A673 (cell line): Measurements from ENCODE around the gene KCNMA1.

Experiments
- EZH2 ChIP-seq: fragments of 200-600 bp; sonication (generic); IDR thresholded peaks from 2 replicates; pipeline ENCODE4 v1.6.1; 2017; ENCODE audit warnings: borderline replicate concordance, low read depth, mild to moderate bottlenecking, mixed read lengths, antibody characterized with exemption, low read length; ENCODE audit not compliant: poor library complexity, severe bottlenecking
- TF ChIP-seq, protein P1 (sequence below): fragments of 300-800, 200-600 bp; sonication (generic); conservative IDR thresholded peaks from 2 replicates; pipeline ENCODE4 v1.5.1; 2017; ENCODE audit warnings: low read depth, mild to moderate bottlenecking, antibody characterized with exemption, low read length, moderate library complexity, mixed read lengths

DNA sequence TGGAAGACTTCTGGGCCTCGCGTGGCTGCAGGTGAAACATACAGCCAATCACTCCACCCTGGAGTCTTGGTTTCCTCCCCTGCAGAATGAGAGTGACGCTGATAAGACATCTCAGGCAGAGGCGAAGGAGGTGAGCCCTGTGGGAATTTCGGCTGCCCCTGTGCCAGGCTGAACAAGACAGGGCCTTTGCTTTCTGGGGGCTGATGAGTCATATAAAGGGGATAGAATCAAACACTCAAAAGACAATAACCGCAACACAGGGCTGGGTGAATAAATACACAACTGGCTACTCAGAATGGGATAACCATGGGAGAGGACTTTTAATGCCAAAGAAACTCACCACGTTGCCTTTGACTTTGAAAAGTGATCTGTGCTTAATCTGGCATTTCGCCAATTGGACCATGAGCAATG lies 143.8 kb downstream of the KCNMA1 start:
- TF ChIP-seq, protein P1, sequence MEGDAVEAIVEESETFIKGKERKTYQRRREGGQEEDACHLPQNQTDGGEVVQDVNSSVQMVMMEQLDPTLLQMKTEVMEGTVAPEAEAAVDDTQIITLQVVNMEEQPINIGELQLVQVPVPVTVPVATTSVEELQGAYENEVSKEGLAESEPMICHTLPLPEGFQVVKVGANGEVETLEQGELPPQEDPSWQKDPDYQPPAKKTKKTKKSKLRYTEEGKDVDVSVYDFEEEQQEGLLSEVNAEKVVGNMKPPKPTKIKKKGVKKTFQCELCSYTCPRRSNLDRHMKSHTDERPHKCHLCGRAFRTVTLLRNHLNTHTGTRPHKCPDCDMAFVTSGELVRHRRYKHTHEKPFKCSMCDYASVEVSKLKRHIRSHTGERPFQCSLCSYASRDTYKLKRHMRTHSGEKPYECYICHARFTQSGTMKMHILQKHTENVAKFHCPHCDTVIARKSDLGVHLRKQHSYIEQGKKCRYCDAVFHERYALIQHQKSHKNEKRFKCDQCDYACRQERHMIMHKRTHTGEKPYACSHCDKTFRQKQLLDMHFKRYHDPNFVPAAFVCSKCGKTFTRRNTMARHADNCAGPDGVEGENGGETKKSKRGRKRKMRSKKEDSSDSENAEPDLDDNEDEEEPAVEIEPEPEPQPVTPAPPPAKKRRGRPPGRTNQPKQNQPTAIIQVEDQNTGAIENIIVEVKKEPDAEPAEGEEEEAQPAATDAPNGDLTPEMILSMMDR, result no peak
- no peak for TF ChIP-seq EZH2
